SU-DHL-6 (cell line): ENCODE measurements around the gene ATP13A3.
"Not testable (repeated sequence)": the region's sequence is repeated elsewhere in the genome, so short reads cannot be mapped to it uniquely, and the experiment has no call there.

Experiments
- H2AFZ ChIP-seq: fragments of 200-600 bp; sonication (generic); 2 replicates; pipeline ENCODE4 v1.6.1; 2014; ENCODE audit warnings: low read depth, mild to moderate bottlenecking, moderate library complexity, mixed read lengths, antibody characterized with exemption, low read length; ENCODE audit not compliant: severe bottlenecking
- H3F3A ChIP-seq: fragments of 200-600 bp; shearing (Covaris generic); 2 replicates; pipeline ENCODE4 v1.6.0; 2016; ENCODE audit warnings: antibody characterized with exemption, mild to moderate bottlenecking; ENCODE audit not compliant: insufficient read depth
- H3K27ac ChIP-seq: fragments of 200-600 bp; sonication (generic); 2 replicates; pipeline ENCODE4 v1.5.1; 2016; ENCODE audit warnings: low read depth, mild to moderate bottlenecking, low read length, moderate library complexity, mixed read lengths
- H3K27me3 ChIP-seq: fragments of 200-600 bp; sonication (generic), shearing (Covaris generic); 2 replicates; pipeline ENCODE4 v1.6.0; 2014; ENCODE audit warnings: mild to moderate bottlenecking, low read length
- H3K36me3 ChIP-seq: fragments of 200-600 bp; sonication (generic); 2 replicates; pipeline ENCODE4 v1.6.1; 2014; ENCODE audit warnings: mild to moderate bottlenecking, low read length, mixed read lengths
- H3K4me2 ChIP-seq: fragments of 300-600, 200-600 bp; shearing (Covaris generic), sonication (generic); 2 replicates; pipeline ENCODE4 v1.6.0; 2014; ENCODE audit warnings: low read length, low read depth, mild to moderate bottlenecking; ENCODE audit not compliant: poor library complexity, severe bottlenecking
- H3K4me3 ChIP-seq: fragments of 200-600 bp; sonication (generic); 2 replicates; pipeline ENCODE4 v1.5.1; 2014; ENCODE audit warnings: antibody characterized with exemption, low read length, mild to moderate bottlenecking, mixed read lengths; ENCODE audit not compliant: insufficient read depth, poor library complexity, severe bottlenecking
- H3K79me2 ChIP-seq: fragments of 200-600 bp; sonication (generic); 2 replicates; pipeline ENCODE4 v1.6.1; 2014; ENCODE audit warnings: mild to moderate bottlenecking, low read length, moderate library complexity; ENCODE audit not compliant: insufficient read depth
- H3K9ac ChIP-seq: fragments of 200-600 bp; sonication (generic); 2 replicates; pipeline ENCODE4 v1.7.0; 2014; ENCODE audit warnings: mild to moderate bottlenecking, low read length
- H3K9me2 ChIP-seq: fragments of 200-600 bp; sonication (generic); replicated peaks from 2 replicates; pipeline ENCODE4 v1.6.1; 2014; ENCODE audit warnings: low read length; ENCODE audit not compliant: insufficient read depth
- H3K9me3 ChIP-seq: fragments of 200-600 bp; sonication (generic); 2 replicates; pipeline ENCODE4 v1.6.1; 2014; ENCODE audit warnings: low read length, mixed read lengths; ENCODE audit not compliant: insufficient read depth
- H4K20me1 ChIP-seq: fragments of 200-600 bp; sonication (generic); 2 replicates; pipeline ENCODE4 v1.6.1; 2014; ENCODE audit warnings: low read depth, mild to moderate bottlenecking, antibody characterized with exemption, low read length, moderate library complexity, mixed read lengths
- CTCF ChIP-seq: fragments of 200-600 bp; sonication (generic); IDR thresholded peaks from one replicate; pipeline ENCODE4 v1.5.1; 2017; ENCODE audit warnings: antibody characterized with exemption, mild to moderate bottlenecking, low read length, moderate library complexity; ENCODE audit not compliant: insufficient read depth, poor library complexity, severe bottlenecking
- EZH2phosphoT487 ChIP-seq: fragments of 200-600 bp; sonication (generic), shearing (Covaris generic); conservative IDR thresholded peaks from 2 replicates; pipeline ENCODE4 v1.6.1; 2018; ENCODE audit warnings: mild to moderate bottlenecking, antibody characterized with exemption, low read length, moderate library complexity, mixed read lengths

Gene ATP13A3

GRCh38 chr3:194497799-194498575 is 11.2 kb upstream of the ATP13A3 start:
- H3K36me3 ChIP-seq: no peaks in the 10 kb centered on the region
- H2AFZ ChIP-seq: no peak overlapping the region
- no peaks in the 10 kb centered on the region for H3K27me3 ChIP-seq
- no peaks in the 10 kb centered on the region for H3K79me2 ChIP-seq
- H3F3A ChIP-seq: no peaks in the 10 kb centered on the region
- H4K20me1 ChIP-seq: no peaks in the 10 kb centered on the region
- no peak overlapping the region for H3K27ac ChIP-seq
- H3K9me2 ChIP-seq: no peaks in the 10 kb centered on the region
- no peak overlapping the region for H3K4me3 ChIP-seq
- H3K9me3 ChIP-seq: no peaks in the 10 kb centered on the region
- H3K9ac ChIP-seq: no peak overlapping the region
- no peak overlapping the region for H3K4me2 ChIP-seq
- TF ChIP-seq CTCF (no peak), EZH2phosphoT487 (no peak)

- no peaks in the 10 kb centered on the region for H3K36me3 ChIP-seq
- no peaks in the 10 kb centered on the region for H3K9me3 ChIP-seq
- H3K27me3 ChIP-seq: no peaks in the 10 kb centered on the region
- no peak overlapping the region for H2AFZ ChIP-seq
- H3K79me2 ChIP-seq: no peaks in the 10 kb centered on the region
- no peak for TF ChIP-seq CTCF
- H4K20me1 ChIP-seq: no peaks in the 10 kb centered on the region
- no peak overlapping the region for H3K4me2 ChIP-seq
- H3K9ac ChIP-seq: no peak overlapping the region
- no peaks in the 10 kb centered on the region for H3F3A ChIP-seq
- H3K4me3 ChIP-seq: no peak overlapping the region
- no peaks in the 10 kb centered on the region for H3K9me2 ChIP-seq
- H3K27ac ChIP-seq: no peak overlapping the region
These were observed 9.6 kb upstream of the ATP13A3 start for GRCh38 chr3:194496217-194496919.

- no peaks in the 10 kb centered on the region for H3F3A ChIP-seq
- no peak overlapping the region for H3K4me3 ChIP-seq
- H3K27me3 ChIP-seq: no peaks in the 10 kb centered on the region
- H3K9me3 ChIP-seq: no peaks in the 10 kb centered on the region
- H4K20me1 ChIP-seq: no peaks in the 10 kb centered on the region
- no peaks in the 10 kb centered on the region for H3K36me3 ChIP-seq
- no peak for TF ChIP-seq EZH2phosphoT487
- TF ChIP-seq CTCF: no peak
- H3K9me2 ChIP-seq: no peaks in the 10 kb centered on the region
- H3K9ac ChIP-seq: no peak overlapping the region
- no peak overlapping the region for H3K4me2 ChIP-seq
- no peaks in the 10 kb centered on the region for H3K79me2 ChIP-seq
- no peak overlapping the region for H3K27ac ChIP-seq
- H2AFZ ChIP-seq: no peak overlapping the region
These were observed 8.2 kb upstream of the ATP13A3 start for GRCh38 chr3:194494951-194495374.

- not testable (repeated sequence) for H3K9me2 ChIP-seq, H3K4me2 ChIP-seq, H4K20me1 ChIP-seq, H3K27me3 ChIP-seq, H2AFZ ChIP-seq, H3K4me3 ChIP-seq, H3K36me3 ChIP-seq, H3K9me3 ChIP-seq, H3F3A ChIP-seq, H3K27ac ChIP-seq, H3K9ac ChIP-seq, H3K79me2 ChIP-seq
These were observed 7.5 kb upstream of the ATP13A3 start for GRCh38 chr3:194493995-194494927.
